ENCODE data around the gene FGL2. TPM values are rescaled to one million over a fixed set of nuclear protein-coding genes. Genes with fewer than 3 reads are reported as not detected.

The FGL2 gene
- total and polyA plus RNA-seq, 2 of the 4 experiments (the other 2 are of a cell fraction), result 0.32 to 1.3 TPM

GRCh38 chr7:77182261-77182660 lies 17.4 kb downstream of the FGL2 start:
- in situ Hi-C loops (cut with MboI; ENCODE audit: low sequenced_read_pairs) (no loop called here), dilution Hi-C loops (cut with HindIII; ENCODE audit: low sequenced_read_pairs, unreplicated experiment) (no loop called here), intact Hi-C loops (cut with micrococcal nuclease) (no loop called here)
- Histone ChIP-seq H4K20me1 (ENCODE audit: insufficient read depth, low read length) (no peaks in the 10 kb centered on the region), H4K5ac (ENCODE audit: low read depth, low read length) (no peak overlapping the region), H2BK20ac (ENCODE audit: low read depth, low read length) (peak overlapping the region; percentile 58; the same call in 1 of the 2 replicates), H2AFZ (replicated peaks; ENCODE audit: low read length, poor library complexity) (no peak overlapping the region), H3K36me3 (ENCODE audit: control insufficient read depth, insufficient read depth, low read length) (no peaks in the 10 kb centered on the region), H3K4me1 (ENCODE audit: control insufficient read depth, insufficient read depth, low read length) (peaks cover 2% of the 10 kb centered on the region; the same call in 1 of the 2 replicates), H3K56ac (ENCODE audit: extremely low read depth, insufficient read depth, low read length) (no peak overlapping the region), H3K79me1 (ENCODE audit: low read depth in 1 of 2, low read length in 2 of 2) (no peaks in the 10 kb centered on the region), H3K14ac (replicated peaks; ENCODE audit: low read depth, low read length) (no peak overlapping the region), H3K27ac (ENCODE audit: insufficient read depth, low read length) (no peak overlapping the region), H3K4me3 (ENCODE audit: insufficient read depth, low read depth, low read length) (no peak overlapping the region), H3K23ac (ENCODE audit: low read depth, low read length) (no peak overlapping the region), H2AK5ac (ENCODE audit: low read depth, low read length) (no peak overlapping the region), H2AK9ac (replicated peaks; ENCODE audit: low read depth, low read length, poor library complexity) (no peak overlapping the region), H3K9me1 (ENCODE audit: insufficient read depth, low read length) (peaks cover 2% of the 10 kb centered on the region; the same call in 1 of the 2 replicates), H2BK15ac (ENCODE audit: low read depth, low read length) (no peak overlapping the region), H2BK120ac (ENCODE audit: low read depth, low read length) (no peak overlapping the region; the same call in 1 of the 2 replicates), H3K9ac (ENCODE audit: low read depth, low read length) (no peak overlapping the region), H3K27me3 (ENCODE audit: control insufficient read depth, insufficient read depth, low read length) (no peaks in the 10 kb centered on the region), H4K91ac (ENCODE audit: insufficient read depth, low read depth, low read length) (no peak overlapping the region), H3K4ac (ENCODE audit: low read depth, low read length) (no peak overlapping the region), H3K18ac (ENCODE audit: low read depth, low read length) (no peak overlapping the region), H3K4me2 (ENCODE audit: low read depth, low read length) (no peak overlapping the region), H2BK5ac (ENCODE audit: low read depth, low read length, poor library complexity, severe bottlenecking) (no peak overlapping the region), H4K8ac (ENCODE audit: low read depth in 2 of 2, low read length in 2 of 2) (no peak overlapping the region), H3K9me3 (ENCODE audit: control insufficient read depth, insufficient read depth, low read length) (no peaks in the 10 kb centered on the region)
- TF ChIP-seq CEBPB (IDR thresholded peaks at IDR 0.05; ENCODE audit: low read depth, low read length) (no peak), MAZ (IDR thresholded peaks at IDR 0.05; ENCODE audit: borderline replicate concordance, low read depth, low read length) (no peak), NFE2L2 (IDR thresholded peaks at IDR 0.05; ENCODE audit: low read depth, low read length) (no peak), CTCF (conservative IDR thresholded peaks at IDR 0.05; ENCODE audit: low read depth, low read length) (no peak), FOS (IDR thresholded peaks at IDR 0.05; ENCODE audit: low read depth, low read length) (no peak), SMC3 (IDR thresholded peaks at IDR 0.05; ENCODE audit: low read depth, low read length) (no peak), RCOR1 (IDR thresholded peaks at IDR 0.05; ENCODE audit: insufficient replicate concordance, low read length) (no peak), BHLHE40 (IDR thresholded peaks at IDR 0.05; ENCODE audit: low read depth, low read length) (no peak), ELK1 (IDR thresholded peaks at IDR 0.05; ENCODE audit: borderline replicate concordance, low read depth, low read length) (no peak), CHD1 (IDR thresholded peaks at IDR 0.05; ENCODE audit: low read depth, low read length) (no peak), RFX5 (IDR thresholded peaks at IDR 0.05; ENCODE audit: low read depth, low read length) (no peak), POLR2A (IDR thresholded peaks at IDR 0.05; ENCODE audit: low read depth, low read length) (no peak), RAD21 (IDR thresholded peaks at IDR 0.05; ENCODE audit: low read length) (no peak), MXI1 (IDR thresholded peaks at IDR 0.05; ENCODE audit: borderline replicate concordance, low read depth, low read length) (no peak), USF2 (IDR thresholded peaks at IDR 0.05; ENCODE audit: low read depth, low read length) (no peak), MAFK (IDR thresholded peaks at IDR 0.05; ENCODE audit: low read depth, low read length) (no peak)
- POLR2A ChIA-PET (ENCODE audit: unreplicated experiment), result no interaction called here
- no CpG with 5 or more reads among the region's 1 CpG for WGBS, 2 experiments (ENCODE audit: extremely low coverage in 2 of 2, insufficient read length in 1 of 2)
- no TSS peak for BruUV-seq (replicated peaks)
- ATAC-seq (ENCODE audit: low read depth) (no peak), DNase-seq (no peak)
- CTCF ChIA-PET, result no interaction called here

All from IMR-90 (cell line).